T-helper 1 cell treated with Interleukin-12 subunit alpha and Interleukin-12 subunit beta and Interleukin-4 antibody, amounts not matched to agents 30 μg/mL and 1 μg/mL, for 36 hours (primary cell): Measurements from ENCODE around the gene PDE6D.
"Not testable (repeated sequence)": the region's sequence is repeated elsewhere in the genome, so short reads cannot be mapped to it uniquely, and the experiment has no call there.

Experiments used
- H3K27ac Mint-ChIP-seq: one replicate; pipeline ENCODE4 v1.8.0; 2021; ENCODE audit warnings: mild to moderate bottlenecking, mixed read lengths
- H3K27me3 Mint-ChIP-seq: one replicate; pipeline ENCODE4 v1.8.0; 2021; ENCODE audit warnings: low read depth, mixed read lengths
- H3K36me3 Mint-ChIP-seq: one replicate; pipeline ENCODE4 v1.8.0; 2021; ENCODE audit warnings: low read depth, mixed read lengths
- H3K4me1 Mint-ChIP-seq: one replicate; pipeline ENCODE4 v1.8.0; 2021; ENCODE audit warnings: low read depth, mixed read lengths
- H3K4me3 Mint-ChIP-seq: one replicate; pipeline ENCODE4 v1.8.0; 2021; ENCODE audit warnings: mild to moderate bottlenecking, moderate library complexity, mixed read lengths
- H3K9me3 Mint-ChIP-seq: one replicate; pipeline ENCODE4 v1.8.0; 2021; ENCODE audit warnings: mixed read lengths

Gene PDE6D

DNA sequence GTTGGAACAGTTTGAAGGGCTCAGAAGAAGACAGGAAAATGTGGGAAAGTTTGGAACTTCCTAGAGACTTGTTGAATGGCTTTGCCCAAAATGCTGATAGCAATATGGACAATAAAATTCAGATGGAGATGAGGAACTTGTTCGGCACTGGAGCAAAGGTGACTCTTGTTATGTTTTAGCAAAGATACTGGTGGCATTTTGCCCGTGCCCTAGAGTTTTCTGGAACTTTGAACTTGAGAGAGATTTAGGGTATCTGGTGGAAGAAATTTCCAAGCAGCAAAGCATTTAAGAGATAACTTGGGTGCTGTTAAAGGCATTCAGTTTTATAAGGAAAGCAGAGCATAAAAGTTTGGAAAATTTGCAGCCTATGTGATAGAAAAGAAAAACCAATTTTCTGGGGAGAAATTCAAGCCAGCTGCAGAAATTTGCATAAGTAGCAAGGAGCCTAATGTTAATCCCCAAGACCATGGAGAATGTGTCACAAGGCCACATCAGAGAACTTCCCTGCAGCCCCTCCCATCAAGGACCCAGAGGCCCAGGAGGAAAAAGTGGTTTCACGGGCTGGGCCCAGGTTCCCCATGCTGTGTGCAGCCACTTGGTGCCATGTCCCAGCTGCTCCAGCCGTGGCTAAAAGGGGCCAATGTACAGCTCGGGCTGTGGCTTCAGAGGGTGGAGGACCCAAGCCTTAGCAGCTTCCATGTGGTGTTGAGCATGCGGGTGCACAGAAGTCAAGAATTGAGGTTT, 32.8 kb downstream of the PDE6D start:
- not testable (repeated sequence) for H3K4me3 Mint-ChIP-seq, H3K9me3 Mint-ChIP-seq, H3K36me3 Mint-ChIP-seq, H3K27me3 Mint-ChIP-seq, H3K4me1 Mint-ChIP-seq, H3K27ac Mint-ChIP-seq

DNA sequence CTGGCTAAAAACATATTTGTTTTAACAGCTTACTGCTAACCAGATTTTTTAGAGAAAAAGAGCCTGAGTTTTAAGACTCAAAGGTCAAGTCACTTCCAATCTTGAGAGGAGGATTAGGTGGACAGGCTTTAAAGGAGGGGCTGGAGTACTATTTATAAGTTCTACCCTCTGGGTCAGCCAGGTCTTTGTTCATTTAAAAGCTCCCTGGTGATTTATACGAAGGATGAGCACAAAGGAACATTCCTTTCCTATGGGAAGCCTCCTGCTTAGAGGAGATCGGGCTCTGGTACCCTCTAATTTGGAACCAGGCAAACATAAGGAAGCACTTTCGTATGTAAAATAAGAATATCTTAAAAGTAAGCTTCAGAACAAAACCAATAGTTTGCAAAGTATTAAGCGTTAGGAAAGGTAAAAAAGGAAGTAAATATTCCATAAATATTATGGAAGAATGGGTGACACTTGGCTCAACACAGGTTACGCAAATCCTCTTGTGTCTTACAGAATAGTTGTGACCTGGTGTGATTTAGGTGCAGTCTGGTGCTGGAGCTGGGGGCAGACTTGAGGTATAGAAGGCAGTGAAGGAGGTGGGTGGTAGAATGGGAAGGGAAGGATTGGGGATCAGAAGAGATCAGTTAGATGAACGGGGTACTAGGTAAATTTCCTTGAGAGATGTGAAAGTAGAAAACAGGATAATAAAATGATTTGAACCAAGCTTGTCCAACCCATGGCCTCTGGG, 35.6 kb downstream of the PDE6D start:
- Mint-ChIP-seq H3K4me3 (no peak overlapping the region), H3K27me3 (no peaks in the 10 kb centered on the region), H3K4me1 (no peaks in the 10 kb centered on the region), H3K27ac (no peak overlapping the region), H3K9me3 (no peaks in the 10 kb centered on the region), H3K36me3 (no peaks in the 10 kb centered on the region)

DNA sequence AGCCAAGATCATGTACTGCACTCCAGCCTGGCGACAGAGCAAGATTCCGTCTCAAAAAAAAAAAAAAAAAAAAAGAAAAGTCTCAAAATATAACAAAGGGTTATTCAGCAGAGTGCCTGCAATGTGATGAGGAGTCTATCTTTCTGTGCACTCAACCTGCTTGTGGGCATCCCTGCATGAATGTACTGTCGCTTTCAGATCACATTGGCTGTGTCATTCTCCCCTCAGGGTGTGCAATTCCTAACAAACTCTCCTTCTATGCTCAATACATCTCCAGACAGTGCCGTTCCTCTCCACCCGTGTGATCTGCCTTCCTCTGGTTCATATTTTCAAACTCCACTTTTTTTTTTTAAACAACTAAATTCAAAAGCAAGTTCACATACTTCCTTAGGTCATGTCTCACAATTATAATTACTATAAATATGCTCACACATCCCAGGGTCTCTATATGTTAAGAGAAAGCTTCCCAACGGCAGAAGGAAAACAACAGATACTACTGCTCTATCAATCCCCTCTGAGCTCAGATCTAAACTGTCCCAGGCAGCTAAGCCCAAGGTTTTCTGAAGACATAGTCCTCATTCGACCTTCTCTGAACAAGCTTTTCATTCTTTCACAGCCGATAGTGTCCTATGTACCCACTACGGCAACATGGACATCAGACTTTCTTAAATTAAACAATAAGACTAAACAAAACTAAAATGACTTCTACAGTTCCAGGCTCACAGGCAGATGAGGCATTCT, 37.5 kb downstream of the PDE6D start:
- no peak overlapping the region for H3K27ac Mint-ChIP-seq
- no peaks in the 10 kb centered on the region for H3K4me1 Mint-ChIP-seq
- peaks cover 1% of the 10 kb centered on the region for H3K36me3 Mint-ChIP-seq
- no peaks in the 10 kb centered on the region for H3K27me3 Mint-ChIP-seq
- H3K4me3 Mint-ChIP-seq = no peak overlapping the region
- H3K9me3 Mint-ChIP-seq = no peaks in the 10 kb centered on the region

DNA sequence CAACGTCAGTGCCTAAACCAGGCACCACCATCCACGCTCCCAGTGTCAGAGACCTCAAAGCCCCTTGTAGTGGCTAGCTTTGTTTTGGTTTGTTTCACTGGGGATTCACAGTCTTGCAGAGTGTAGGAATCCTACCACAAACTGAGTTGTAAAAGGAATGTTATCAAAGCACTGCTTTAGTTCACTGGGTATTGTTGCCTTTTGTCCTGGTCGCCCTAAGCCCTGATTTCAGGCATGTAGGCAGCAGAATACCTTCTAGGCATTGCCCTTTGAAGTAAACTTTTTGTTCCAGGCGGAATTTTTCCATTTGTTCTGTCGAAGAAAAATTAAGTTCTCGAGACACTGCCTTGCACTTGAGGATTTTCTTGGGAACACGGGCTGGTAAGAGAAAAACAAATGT, 43.3 kb downstream of the PDE6D start:
- Mint-ChIP-seq H3K36me3 (peaks cover 4% of the 10 kb centered on the region), H3K4me1 (no peaks in the 10 kb centered on the region), H3K9me3 (no peaks in the 10 kb centered on the region), H3K27ac (no peak overlapping the region), H3K4me3 (no peak overlapping the region), H3K27me3 (no peaks in the 10 kb centered on the region)

DNA sequence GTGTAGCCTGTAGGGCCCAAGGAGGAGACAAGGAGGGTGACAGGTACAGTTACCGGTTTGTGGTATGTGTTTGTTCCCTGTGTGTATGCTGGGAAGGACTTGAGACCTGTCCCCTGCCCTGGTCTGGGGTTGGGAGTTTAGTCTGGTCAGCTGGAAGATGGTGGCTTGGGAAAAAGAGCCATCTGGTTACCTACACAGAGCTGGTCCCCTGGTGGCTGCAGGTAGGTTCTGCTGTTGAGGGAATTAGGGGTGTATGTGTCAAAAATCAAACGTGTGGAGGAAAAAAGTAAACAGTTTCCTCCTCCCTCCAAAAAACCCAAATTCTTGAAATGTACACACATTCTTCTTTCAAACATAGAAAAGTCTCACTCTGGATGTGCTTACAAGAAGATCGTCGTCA, 48.5 kb downstream of the PDE6D start:
- H3K27me3 Mint-ChIP-seq = no peaks in the 10 kb centered on the region
- no peak overlapping the region for H3K27ac Mint-ChIP-seq
- H3K9me3 Mint-ChIP-seq = no peaks in the 10 kb centered on the region
- H3K36me3 Mint-ChIP-seq = peaks cover 2% of the 10 kb centered on the region
- H3K4me1 Mint-ChIP-seq = no peaks in the 10 kb centered on the region
- H3K4me3 Mint-ChIP-seq = no peak overlapping the region

DNA sequence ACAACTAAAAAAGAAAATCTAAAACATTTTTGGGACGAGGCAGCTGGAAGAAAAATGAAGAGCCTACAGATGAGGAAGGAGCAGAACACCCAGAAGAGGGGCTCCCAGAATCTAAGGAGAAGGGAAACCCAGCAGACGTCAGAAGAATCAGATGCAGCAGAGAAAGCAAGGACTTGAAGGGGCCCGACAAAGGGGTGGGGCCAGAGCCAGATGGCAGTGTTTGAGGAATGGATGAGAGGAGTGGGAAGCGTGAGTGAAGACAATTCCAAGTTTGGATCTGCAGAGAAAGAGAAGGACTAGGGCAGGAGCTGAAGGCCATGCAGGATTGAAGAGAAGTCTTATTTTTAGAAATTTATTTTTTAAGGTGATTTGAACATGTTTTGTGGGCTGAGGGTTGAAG, 53.5 kb downstream of the PDE6D start:
- no peaks in the 10 kb centered on the region for H3K4me1 Mint-ChIP-seq
- peaks cover 2% of the 10 kb centered on the region for H3K36me3 Mint-ChIP-seq
- no peaks in the 10 kb centered on the region for H3K9me3 Mint-ChIP-seq
- H3K4me3 Mint-ChIP-seq = no peak overlapping the region
- H3K27ac Mint-ChIP-seq = no peak overlapping the region
- no peaks in the 10 kb centered on the region for H3K27me3 Mint-ChIP-seq

DNA sequence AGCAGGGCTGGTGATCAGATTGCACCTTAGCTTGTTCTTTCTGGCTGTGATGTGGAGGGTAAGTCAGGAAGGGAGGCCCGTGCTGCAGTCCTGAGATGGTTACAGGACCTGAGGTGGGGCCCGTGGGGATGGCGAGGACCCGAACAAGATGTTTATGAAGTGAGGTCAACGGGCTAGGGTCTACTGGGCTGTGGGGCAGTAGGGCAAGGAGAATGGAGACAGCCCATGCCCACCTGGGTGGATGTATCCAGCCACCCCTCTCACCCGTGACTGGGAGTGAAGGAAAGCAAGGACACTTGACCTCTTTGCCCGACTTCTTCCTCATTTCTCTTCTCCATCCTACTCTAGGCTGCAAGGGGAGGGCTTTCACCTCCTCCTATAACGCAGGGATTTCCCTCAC, 54.8 kb downstream of the PDE6D start:
- Mint-ChIP-seq H3K36me3 (no peaks in the 10 kb centered on the region), H3K4me1 (no peaks in the 10 kb centered on the region), H3K27ac (no peak overlapping the region), H3K9me3 (no peaks in the 10 kb centered on the region), H3K4me3 (no peak overlapping the region), H3K27me3 (no peaks in the 10 kb centered on the region)

DNA sequence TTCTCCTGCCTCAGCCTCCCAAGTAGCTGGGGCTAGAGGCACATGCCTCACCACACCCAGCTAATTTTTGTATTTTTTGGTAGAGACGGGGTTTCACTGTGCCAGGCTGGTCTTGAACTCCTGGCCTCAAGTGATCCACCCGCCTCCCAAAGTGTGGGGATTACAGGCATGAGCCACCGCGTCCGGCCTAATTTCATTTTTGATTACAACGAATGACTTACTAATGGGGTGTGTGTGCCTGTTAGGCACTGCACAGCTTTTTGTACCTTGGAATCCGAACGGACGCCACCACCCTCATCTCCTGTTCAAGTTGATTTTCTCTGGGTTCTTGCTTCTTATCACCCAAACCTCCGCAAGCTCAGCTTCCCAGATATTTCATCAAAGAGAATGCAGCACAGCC, 55.6 kb downstream of the PDE6D start:
- Mint-ChIP-seq H3K27ac (no peak overlapping the region), H3K4me3 (no peak overlapping the region), H3K9me3 (no peaks in the 10 kb centered on the region), H3K27me3 (no peaks in the 10 kb centered on the region), H3K36me3 (no peaks in the 10 kb centered on the region), H3K4me1 (no peaks in the 10 kb centered on the region)

DNA sequence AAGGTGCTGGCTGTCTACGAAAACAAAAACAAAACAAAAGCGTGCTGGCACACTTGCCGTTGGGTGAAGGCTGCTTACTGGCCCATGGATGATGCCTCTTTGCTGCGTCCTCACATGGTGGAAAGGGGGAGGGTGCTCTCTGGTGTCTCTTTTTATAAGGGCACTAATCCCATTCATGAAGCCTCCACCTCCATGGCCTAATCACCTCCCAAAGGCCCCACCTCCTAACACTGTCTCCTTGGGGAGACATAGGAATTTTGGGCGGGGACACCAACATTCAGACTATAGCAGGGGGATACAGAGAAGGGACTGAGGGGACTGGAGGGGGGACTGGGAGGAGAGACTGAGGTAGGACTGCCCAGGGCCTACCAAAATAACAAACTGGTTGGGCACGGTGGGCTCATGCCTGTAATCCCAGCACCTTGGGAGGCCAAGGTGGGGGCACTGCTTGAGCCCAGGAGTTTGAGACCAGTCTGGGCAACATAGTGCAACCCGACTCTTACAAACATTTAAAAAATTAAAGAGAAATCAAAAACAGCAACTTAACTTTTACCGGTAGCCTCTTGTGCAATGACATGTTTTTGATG, 58.3 kb downstream of the PDE6D start:
- no peak overlapping the region for H3K27ac Mint-ChIP-seq
- H3K27me3 Mint-ChIP-seq = no peaks in the 10 kb centered on the region
- no peak overlapping the region for H3K4me3 Mint-ChIP-seq
- no peaks in the 10 kb centered on the region for H3K36me3 Mint-ChIP-seq
- H3K4me1 Mint-ChIP-seq = no peaks in the 10 kb centered on the region
- H3K9me3 Mint-ChIP-seq = no peaks in the 10 kb centered on the region

DNA sequence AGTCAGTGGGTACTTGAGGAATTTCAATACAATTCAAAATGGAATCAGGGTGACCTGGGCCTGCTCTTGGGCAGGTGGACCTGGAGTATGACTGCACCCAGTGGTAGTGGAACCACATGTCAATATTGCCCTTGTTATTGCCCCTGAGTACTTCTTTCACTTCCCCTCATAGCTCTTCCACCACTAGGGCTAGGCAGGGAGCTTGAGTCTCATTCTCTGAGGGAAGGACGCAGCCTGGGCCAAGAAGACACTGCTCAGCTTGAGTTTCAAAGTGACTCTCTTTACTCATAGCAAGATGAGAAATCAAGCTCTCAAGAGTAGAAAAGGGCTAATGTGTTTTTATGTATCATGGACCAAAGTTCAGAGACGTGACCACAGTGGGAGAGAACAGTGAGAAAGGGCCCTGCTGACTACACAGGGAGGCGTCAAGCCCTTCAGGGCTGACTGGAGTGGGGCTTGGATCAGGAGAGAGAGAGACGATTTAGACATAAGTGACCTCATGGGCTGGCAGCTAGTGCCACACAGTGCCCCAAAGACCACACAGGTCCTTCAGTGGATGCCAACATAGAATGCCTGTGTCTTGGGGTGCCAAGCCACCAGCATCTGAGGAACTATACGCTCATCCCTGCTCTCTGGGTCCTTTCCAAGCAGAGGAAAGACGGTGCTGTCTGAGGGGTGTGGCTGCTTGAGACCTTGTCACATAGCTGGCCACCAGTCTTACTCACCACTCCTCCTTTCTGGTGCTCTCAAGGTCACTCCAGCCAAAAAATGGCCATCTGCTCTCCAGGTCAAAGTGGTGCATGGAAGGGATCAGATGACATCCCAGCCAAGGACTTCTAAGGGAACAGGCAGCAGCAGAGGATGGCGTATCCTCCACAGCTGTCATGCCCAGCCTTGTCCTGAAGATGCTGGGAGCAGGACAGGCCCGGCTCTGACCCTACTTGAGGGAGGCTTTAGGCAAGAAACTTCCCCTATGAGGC, 59.8 kb downstream of the PDE6D start:
- Mint-ChIP-seq H3K27ac (no peak overlapping the region), H3K27me3 (no peaks in the 10 kb centered on the region), H3K36me3 (no peaks in the 10 kb centered on the region), H3K9me3 (no peaks in the 10 kb centered on the region), H3K4me3 (no peak overlapping the region), H3K4me1 (no peaks in the 10 kb centered on the region)

DNA sequence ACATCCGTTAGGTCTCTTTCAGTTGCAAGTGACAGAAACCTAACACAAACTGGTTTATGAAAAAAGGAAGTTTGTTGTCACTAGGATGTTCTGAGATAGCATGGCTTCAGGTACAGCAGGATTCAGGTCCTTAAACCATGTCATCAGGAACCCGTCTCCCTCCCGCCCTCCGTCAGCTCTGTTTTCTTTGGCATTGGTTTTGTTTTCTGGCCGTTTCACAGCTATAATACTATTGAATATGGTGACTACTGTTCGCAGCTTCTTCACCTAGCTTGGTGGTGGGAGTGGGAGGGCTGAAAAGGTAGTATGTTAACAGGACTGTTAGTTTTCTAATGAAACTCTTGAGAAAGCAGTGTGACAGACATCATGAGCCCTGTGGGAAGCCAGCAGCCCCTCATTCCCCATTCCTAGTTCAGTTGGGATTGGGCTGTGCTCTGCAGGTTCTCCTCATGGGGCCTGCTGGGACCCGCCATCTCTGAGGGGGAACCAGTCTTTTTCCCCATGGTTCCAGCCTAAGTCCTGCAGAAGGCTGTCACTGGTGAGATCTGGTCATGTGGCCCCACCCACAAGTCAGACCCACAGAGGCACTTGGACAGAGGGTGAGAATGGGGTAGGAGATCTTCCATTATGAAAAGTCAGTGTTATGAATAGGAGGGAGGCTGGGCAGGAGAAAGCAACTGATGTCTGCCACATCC, 60.6 kb downstream of the PDE6D start:
- H3K27me3 Mint-ChIP-seq = no peaks in the 10 kb centered on the region
- no peak overlapping the region for H3K27ac Mint-ChIP-seq
- peaks cover 5% of the 10 kb centered on the region for H3K4me1 Mint-ChIP-seq
- H3K9me3 Mint-ChIP-seq = no peaks in the 10 kb centered on the region
- H3K36me3 Mint-ChIP-seq = peaks cover 3% of the 10 kb centered on the region
- H3K4me3 Mint-ChIP-seq = no peak overlapping the region

DNA sequence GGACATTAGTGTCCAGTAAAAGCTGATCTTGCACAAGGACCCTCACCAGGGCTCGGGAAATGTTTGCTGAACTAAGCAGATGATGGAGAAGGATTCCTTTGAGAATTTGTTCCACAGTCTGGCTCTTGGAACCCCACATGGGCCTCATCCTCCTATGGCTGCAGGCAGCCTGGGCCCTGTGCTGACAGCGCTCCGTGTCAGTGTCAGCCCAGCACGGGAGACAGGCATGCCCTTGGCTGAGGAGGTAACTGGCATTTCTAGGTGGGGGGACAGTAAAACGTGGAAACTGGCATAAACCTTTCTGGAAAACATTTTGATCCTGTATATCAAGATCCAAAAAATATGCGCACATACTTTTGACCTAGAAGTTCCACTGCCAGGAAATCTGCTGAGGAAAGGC, 62.3 kb downstream of the PDE6D start:
- Mint-ChIP-seq H3K27me3 (no peaks in the 10 kb centered on the region), H3K9me3 (no peaks in the 10 kb centered on the region), H3K27ac (no peak overlapping the region), H3K4me1 (peaks cover 13% of the 10 kb centered on the region), H3K36me3 (peaks cover 10% of the 10 kb centered on the region), H3K4me3 (no peak overlapping the region)

DNA sequence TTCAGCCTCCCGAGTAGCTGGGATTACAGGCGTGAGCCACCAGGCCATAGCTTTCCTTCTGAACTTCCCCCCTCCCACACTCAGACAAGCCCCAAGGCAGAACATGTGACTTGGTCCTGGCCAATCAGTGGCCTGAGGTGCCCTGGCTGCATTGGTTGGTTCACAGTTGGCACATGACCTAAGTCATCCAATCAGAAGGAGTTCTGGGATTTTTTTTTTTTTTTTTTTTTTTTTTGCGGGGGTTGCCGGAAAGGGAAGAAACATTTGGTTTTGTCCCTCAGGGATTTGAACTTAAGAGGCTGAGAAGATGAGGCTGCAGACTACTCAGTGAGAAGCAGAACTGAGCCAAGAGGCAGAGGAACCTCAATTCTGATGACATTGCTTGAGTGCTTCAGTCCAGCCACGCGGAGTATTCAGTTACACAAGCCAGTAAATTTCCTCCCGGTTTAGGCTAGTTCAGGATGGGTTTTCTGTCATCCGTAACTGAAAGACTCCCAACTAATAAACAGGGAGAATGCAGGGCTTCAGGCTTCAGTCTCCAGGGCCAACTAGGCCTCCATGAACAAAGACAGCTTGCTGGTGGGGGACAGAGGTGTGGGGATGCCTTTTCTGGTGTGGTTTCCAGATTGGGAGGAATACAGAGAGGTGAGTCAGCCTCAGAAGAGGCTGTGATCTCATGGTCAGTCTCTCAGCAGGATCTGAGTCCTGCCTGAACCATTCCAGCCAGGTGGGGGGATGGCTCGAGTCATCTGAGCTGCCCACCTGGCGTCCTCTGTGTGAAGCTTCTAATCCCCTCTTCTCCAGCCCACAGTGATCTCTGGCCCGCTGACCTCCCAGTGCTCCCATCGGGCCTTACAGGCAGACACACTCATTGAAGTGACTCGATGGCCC, 63.6 kb downstream of the PDE6D start:
- Mint-ChIP-seq H3K4me1 (peaks cover 22% of the 10 kb centered on the region), H3K27ac (no peak overlapping the region), H3K36me3 (peaks cover 19% of the 10 kb centered on the region), H3K9me3 (no peaks in the 10 kb centered on the region), H3K4me3 (no peak overlapping the region), H3K27me3 (no peaks in the 10 kb centered on the region)
